Suprapubic skin (tissue), 4 donors: Measurements from ENCODE around the gene DUSP10. TPM values are rescaled to one million over a fixed set of nuclear protein-coding genes. Genes with fewer than 3 reads are reported as not detected.

Experiments used
- DNase-seq, 2 donors: peaks; one replicate each; pipeline ENCODE4 v3.0.0-alpha.2; 2019; ENCODE audit warnings: low spot score in 2 of 2
- H3K27ac ChIP-seq: fragments of 200-600 bp; sonication (generic); one replicate; pipeline ENCODE4 v1.5.1; 2019
- H3K27me3 ChIP-seq: fragments of 200-600 bp; sonication (generic); one replicate; pipeline ENCODE4 v1.5.1; 2019
- H3K36me3 ChIP-seq: fragments of 200-600 bp; sonication (generic); one replicate; pipeline ENCODE4 v1.5.1; 2019
- H3K4me1 ChIP-seq: fragments of 200-600 bp; sonication (generic); one replicate; pipeline ENCODE4 v1.5.1; 2019
- H3K4me3 ChIP-seq: fragments of 200-600 bp; sonication (generic); one replicate; pipeline ENCODE4 v1.5.1; 2019; ENCODE audit warnings: mild to moderate bottlenecking
- H3K9me3 ChIP-seq: fragments of 200-600 bp; sonication (generic); one replicate; pipeline ENCODE4 v1.5.1; 2019
- CTCF ChIP-seq, 2 donors: fragments of 200-600 bp in 1 of 2; fragments of 450-650 bp in 1 of 2; sonication (generic) in 1 of 2; IDR thresholded peaks; one replicate each; pipeline ENCODE4 v1.5.1; 2016 to 2019; ENCODE audit warnings: antibody characterized with exemption in 2 of 2, mild to moderate bottlenecking in 1 of 2, moderate library complexity in 1 of 2
- EP300 ChIP-seq: sonication (generic); formaldehyde crosslinking; IDR thresholded peaks from one replicate; pipeline ENCODE4 v1.6.1; 2017; ENCODE audit warnings: antibody characterized with exemption
- POLR2A ChIP-seq, 2 donors: fragments of 450-650 bp; IDR thresholded peaks; one replicate each; pipeline ENCODE4 v1.6.1; 2017; ENCODE audit warnings: antibody characterized with exemption in 2 of 2, mild to moderate bottlenecking in 2 of 2, moderate library complexity in 2 of 2
- POLR2AphosphoS5 ChIP-seq, 3 donors: sonication (generic); formaldehyde crosslinking; IDR thresholded peaks; one replicate each; pipeline ENCODE4 v1.6.1; 2017; ENCODE audit warnings: antibody characterized with exemption in 3 of 3
- WGBS: methylation state at CpG from one replicate; pipeline ENCODE4 v1.1.5; 2018; 5-methylcytosine and 5-hydroxymethylcytosine counted together
- total RNA-seq, 4 donors: library from RNA; depleted of rRNA; stranded (reverse); fragments of >200 nt; gene quantifications; one replicate each; pipeline ENCODE4 v1.1.0, GENCODE V29; 2016

The DUSP10 gene
- total RNA-seq, 4 donors from 2014 or later: 9.5 to 18.6 (median 15.3) TPM

GRCh38 chr1:221782970-221783369, 41.1 kb upstream of the DUSP10 start:
- Histone ChIP-seq H3K27ac (no peak overlapping the region), H3K4me3 (no peak overlapping the region), H3K36me3 (no peaks in the 10 kb centered on the region), H3K4me1 (no peaks in the 10 kb centered on the region), H3K27me3 (no peaks in the 10 kb centered on the region), H3K9me3 (no peaks in the 10 kb centered on the region)
- no peak for DNase-seq
- no peak for TF ChIP-seq EP300
- no peak for TF ChIP-seq POLR2A (IDR thresholded peaks at IDR 0.05)
- TF ChIP-seq CTCF (IDR thresholded peaks at IDR 0.05): no peak
- TF ChIP-seq POLR2AphosphoS5 (IDR thresholded peaks at IDR 0.05): no peak
- WGBS: 88% methylated on average over 1 of the region's 1 CpG

- DNase-seq: no peak
- 61% methylated on average over 2 of the region's 2 CpGs for WGBS
- Histone ChIP-seq H3K4me3 (no peak overlapping the region), H3K4me1 (no peaks in the 10 kb centered on the region), H3K9me3 (no peaks in the 10 kb centered on the region), H3K27ac (no peak overlapping the region), H3K36me3 (no peaks in the 10 kb centered on the region), H3K27me3 (no peaks in the 10 kb centered on the region)
- TF ChIP-seq POLR2AphosphoS5 (IDR thresholded peaks at IDR 0.05): no peak
- no peak for TF ChIP-seq POLR2A (IDR thresholded peaks at IDR 0.05)
- no peak for TF ChIP-seq CTCF (IDR thresholded peaks at IDR 0.05)
- TF ChIP-seq EP300: no peak
Measured at GRCh38 chr1:221782477-221782876, 40.6 kb upstream of the DUSP10 start.

GRCh38 chr1:221781102-221781755, 39.3 kb upstream of the DUSP10 start:
- TF ChIP-seq CTCF (IDR thresholded peaks at IDR 0.05): no peak
- TF ChIP-seq POLR2A (IDR thresholded peaks at IDR 0.05): no peak
- no peak for TF ChIP-seq EP300
- TF ChIP-seq POLR2AphosphoS5 (IDR thresholded peaks at IDR 0.05): no peak
- 90% methylated on average over 7 of the region's 7 CpGs for WGBS
- DNase-seq: no peak
- Histone ChIP-seq H3K27me3 (no peaks in the 10 kb centered on the region), H3K9me3 (no peaks in the 10 kb centered on the region), H3K4me1 (no peaks in the 10 kb centered on the region), H3K36me3 (no peaks in the 10 kb centered on the region), H3K4me3 (no peak overlapping the region), H3K27ac (no peak overlapping the region)

GRCh38 chr1:221780175-221780574, 38.3 kb upstream of the DUSP10 start:
- no peak for DNase-seq
- TF ChIP-seq POLR2AphosphoS5 (IDR thresholded peaks at IDR 0.05) (no peak), CTCF (IDR thresholded peaks at IDR 0.05) (no peak)
- no peak overlapping the region for H3K4me3 ChIP-seq
- H3K27me3 ChIP-seq: no peaks in the 10 kb centered on the region
- no peaks in the 10 kb centered on the region for H3K36me3 ChIP-seq
- H3K9me3 ChIP-seq: no peaks in the 10 kb centered on the region
- H3K27ac ChIP-seq: no peak overlapping the region
- 97% methylated on average over 7 of the region's 7 CpGs for WGBS
- no peaks in the 10 kb centered on the region for H3K4me1 ChIP-seq

GRCh38 chr1:221779771-221780170, 37.9 kb upstream of the DUSP10 start:
- H3K36me3 ChIP-seq: no peaks in the 10 kb centered on the region
- no peaks in the 10 kb centered on the region for H3K4me1 ChIP-seq
- no peak for DNase-seq
- no peak overlapping the region for H3K27ac ChIP-seq
- H3K9me3 ChIP-seq: no peaks in the 10 kb centered on the region
- WGBS: 100% methylated on average over 1 of the region's 1 CpG
- TF ChIP-seq EP300 (no peak), POLR2AphosphoS5 (IDR thresholded peaks at IDR 0.05) (no peak), POLR2A (IDR thresholded peaks at IDR 0.05) (no peak), CTCF (IDR thresholded peaks at IDR 0.05) (no peak)
- no peaks in the 10 kb centered on the region for H3K27me3 ChIP-seq
- no peak overlapping the region for H3K4me3 ChIP-seq
